ENCODE data around the gene MSANTD2.

DNA sequence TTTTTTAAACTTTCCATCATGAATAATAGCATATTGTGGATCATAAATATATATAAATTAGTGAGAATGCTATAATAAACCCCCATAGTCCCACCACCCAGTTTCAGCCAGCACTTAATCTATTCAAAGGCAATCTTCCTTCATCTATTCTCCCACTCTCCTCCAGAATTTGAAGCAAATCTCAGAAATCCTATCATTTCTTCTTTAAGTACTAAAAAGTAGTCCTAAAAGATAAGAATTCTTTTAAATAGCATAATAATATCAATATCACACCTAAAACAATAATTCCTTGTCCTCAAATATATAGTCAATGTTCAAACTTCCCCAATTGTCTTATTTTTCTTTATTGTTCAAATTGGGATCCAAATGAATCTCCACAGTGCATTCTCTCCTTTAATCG, 40.5 kb upstream of the MSANTD2 start:
- TF ChIP-seq, protein P1, sequence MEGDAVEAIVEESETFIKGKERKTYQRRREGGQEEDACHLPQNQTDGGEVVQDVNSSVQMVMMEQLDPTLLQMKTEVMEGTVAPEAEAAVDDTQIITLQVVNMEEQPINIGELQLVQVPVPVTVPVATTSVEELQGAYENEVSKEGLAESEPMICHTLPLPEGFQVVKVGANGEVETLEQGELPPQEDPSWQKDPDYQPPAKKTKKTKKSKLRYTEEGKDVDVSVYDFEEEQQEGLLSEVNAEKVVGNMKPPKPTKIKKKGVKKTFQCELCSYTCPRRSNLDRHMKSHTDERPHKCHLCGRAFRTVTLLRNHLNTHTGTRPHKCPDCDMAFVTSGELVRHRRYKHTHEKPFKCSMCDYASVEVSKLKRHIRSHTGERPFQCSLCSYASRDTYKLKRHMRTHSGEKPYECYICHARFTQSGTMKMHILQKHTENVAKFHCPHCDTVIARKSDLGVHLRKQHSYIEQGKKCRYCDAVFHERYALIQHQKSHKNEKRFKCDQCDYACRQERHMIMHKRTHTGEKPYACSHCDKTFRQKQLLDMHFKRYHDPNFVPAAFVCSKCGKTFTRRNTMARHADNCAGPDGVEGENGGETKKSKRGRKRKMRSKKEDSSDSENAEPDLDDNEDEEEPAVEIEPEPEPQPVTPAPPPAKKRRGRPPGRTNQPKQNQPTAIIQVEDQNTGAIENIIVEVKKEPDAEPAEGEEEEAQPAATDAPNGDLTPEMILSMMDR (IDR thresholded peaks at IDR 0.05): no peak
- TF ChIP-seq POLR2A (IDR thresholded peaks at IDR 0.05): no peak
